Spleen (tissue), 11 donors: ENCODE results near the gene ATP8B2. TPM values are rescaled to one million over a fixed set of nuclear protein-coding genes. Genes with fewer than 3 reads are reported as not detected.
A peak's percentile ranks its signal among the peaks of the same experiment; 100 is the strongest.

ENCODE experiments used
- DNase-seq: peaks from one replicate; pipeline ENCODE4 v3.0.0-alpha.2; 2020
- H3K27ac ChIP-seq, 8 donors: fragments of 200-600 bp; sonication (generic) in 7 of 8; 1 replicate in 4 of 8; 2 replicates in 4 of 8; pipeline versions ENCODE4 v1.5.0 to v1.8.0; 2016 to 2021; ENCODE audit warnings: inconsistent platforms in 4 of 8, mild to moderate bottlenecking in 4 of 8, moderate library complexity in 1 of 8
- H3K27me3 ChIP-seq, 7 donors: fragments of 200-600 bp; sonication (generic) in 6 of 7; replicated peaks in 1 of 7; 1 replicate in 4 of 7; 2 replicates in 3 of 7; pipeline versions ENCODE4 v1.5.0 to v1.8.0; 2016 to 2021; ENCODE audit warnings: inconsistent platforms in 3 of 7, mild to moderate bottlenecking in 1 of 7
- H3K36me3 ChIP-seq, 6 donors: fragments of 200-600 bp; sonication (generic) in 5 of 6; 1 replicate in 4 of 6; 2 replicates in 2 of 6; pipeline versions ENCODE4 v1.5.0 to v1.8.0; 2016 to 2021; ENCODE audit warnings: inconsistent platforms in 2 of 6
- H3K4me1 ChIP-seq, 6 donors: fragments of 200-600 bp; sonication (generic) in 5 of 6; 1 replicate in 3 of 6; 2 replicates in 3 of 6; pipeline versions ENCODE4 v1.5.0 to v1.8.0; 2016 to 2021; ENCODE audit warnings: inconsistent platforms in 3 of 6
- H3K4me3 ChIP-seq, 8 donors: fragments of 200-600 bp; sonication (generic) in 7 of 8; 1 replicate in 4 of 8; 2 replicates in 4 of 8; pipeline versions ENCODE4 v1.5.0 to v1.8.0; 2016 to 2021; ENCODE audit warnings: inconsistent platforms in 4 of 8, mild to moderate bottlenecking in 4 of 8, moderate library complexity in 2 of 8
- H3K9me3 ChIP-seq, 8 donors: fragments of 200-600 bp; sonication (generic) in 7 of 8; 1 replicate in 4 of 8; 2 replicates in 4 of 8; pipeline versions ENCODE4 v1.5.0 to v1.8.0; 2016 to 2021; ENCODE audit warnings: inconsistent platforms in 4 of 8
- CTCF ChIP-seq, 11 experiments: fragments of 200-600 bp in 7 of 11; fragments of 450-650 bp in 4 of 11; sonication (generic) in 4 of 11; IDR thresholded peaks in 8 of 11; conservative IDR thresholded peaks in 3 of 11; 1 replicate in 7 of 11; 2 replicates in 4 of 11; pipeline versions ENCODE4 v1.4.0 to v1.8.0; 2016 to 2021; ENCODE audit warnings: antibody characterized with exemption in 11 of 11, inconsistent platforms in 4 of 11, mild to moderate bottlenecking in 1 of 11
- POLR2A ChIP-seq, 3 donors: fragments of 450-650 bp; IDR thresholded peaks; one replicate each; pipeline ENCODE4 v1.5.1; 2017; ENCODE audit warnings: antibody characterized with exemption in 3 of 3, mild to moderate bottlenecking in 1 of 3
- POLR2AphosphoS5 ChIP-seq, 3 donors: sonication (generic); formaldehyde crosslinking; IDR thresholded peaks; one replicate each; pipeline ENCODE4 v1.5.1; 2017; ENCODE audit warnings: antibody characterized with exemption in 3 of 3
- WGBS, 5 donors: extraction: QIAGEN DNeasy Blood & Tissue Kit in 3 of 5; methylation state at CpG; one replicate each; pipeline versions ENCODE4 v1.1.5 to v1.1.7; 2013 to 2018; 5-methylcytosine and 5-hydroxymethylcytosine counted together
- intact Hi-C: fragments of 100-400 bp; cut with DNase I; formaldehyde crosslinking; loops from one replicate; pipeline ENCODE4 v1.15.0; 2023; ENCODE audit warnings: low total_unique reads
- polyA plus RNA-seq, 3 donors: library from polyadenylated mRNA; stranded (reverse); fragments of 200-250 nt; gene quantifications; one replicate each; pipeline ENCODE4 v1.2.1, GENCODE V29; 2013
- total RNA-seq, 7 donors: library from RNA; depleted of rRNA in 3 of 7; stranded (reverse); fragments of >200 nt in 3 of 7; fragmentation: NEBNext Ultra II Directional in 4 of 7; extraction: Animal tissue kit (Norgen Biotek cat#: 25700) in 4 of 7; gene quantifications; one replicate each; pipeline versions ENCODE4 v1.1.0 to v1.2.1, GENCODE V29; 2016 to 2021
- donor health status: healthy with polysubstance abuse.
- donor health status: DM: no; HTN: no; CAD: no; lungs with moderate emphysema.
- donor health status: DM: no; HTN: no; CAD: no.
- donor health status: Bipolar disorder and iron deficiency.
- donor health status: healthy.
- donor health status: DM: no; HTN: no; CAD: no.
- donor health status: DM: yes; HTN: yes; CAD: no.

The ATP8B2 gene
- total and polyA plus RNA-seq, 10 donors = 5.4 to 107 (median 44.7) TPM

- no peaks in the 10 kb centered on the region for H3K9me3 ChIP-seq
- H3K27me3 ChIP-seq = no peaks in the 10 kb centered on the region
- H3K4me1 ChIP-seq = peaks cover 5 to 73% (median 39%) of the 10 kb centered on the region in 6 donors
- DNase-seq = peak; percentile 84
- H3K27ac ChIP-seq = peak overlapping the region in 4 of 8 donors; percentile 11 to 85 (median 52)
- H3K36me3 ChIP-seq = peaks cover 4 to 100% (median 78%) of the 10 kb centered on the region in 6 donors
- no peak for TF ChIP-seq POLR2AphosphoS5 (IDR thresholded peaks at IDR 0.05)
- peak in 10 of 11 experiments; percentile 26 to 69 (median 54) for TF ChIP-seq CTCF (IDR thresholded peaks at IDR 0.05 in 8 of 11, conservative IDR thresholded peaks at IDR 0.05 in 3 of 11)
- TF ChIP-seq POLR2A (IDR thresholded peaks at IDR 0.05) = no peak
- WGBS, 5 donors = 81 to 90% (median 86%) methylated on average over 10 to 12 of the region's 12 CpGs
- intact Hi-C loops = no loop called here
- peak overlapping the region in 2 of 8 donors; percentile 22 to 56 for H3K4me3 ChIP-seq
These were observed 19.9 kb downstream of the ATP8B2 start for GRCh38 chr1:154344977-154345837.

- TF ChIP-seq POLR2AphosphoS5 (IDR thresholded peaks at IDR 0.05) = no peak
- no peak for TF ChIP-seq POLR2A (IDR thresholded peaks at IDR 0.05)
- no peak for TF ChIP-seq CTCF (IDR thresholded peaks at IDR 0.05 in 8 of 11, conservative IDR thresholded peaks at IDR 0.05 in 3 of 11)
- peak overlapping the region in 4 of 8 donors; percentile 28 to 66 (median 48) for H3K27ac ChIP-seq
- no peak for DNase-seq
- intact Hi-C loops = no loop called here
- peaks cover 0 to 93% (median 67%) of the 10 kb centered on the region in 6 donors for H3K36me3 ChIP-seq
- 78 to 91% (median 84%) methylated on average over 15 of the region's 15 CpGs for WGBS, 5 donors
- peaks cover 0 to 2% (median 0%) of the 10 kb centered on the region in 7 donors for H3K27me3 ChIP-seq
- peaks cover 5 to 64% (median 38%) of the 10 kb centered on the region in 6 donors for H3K4me1 ChIP-seq
- H3K9me3 ChIP-seq = no peaks in the 10 kb centered on the region
- no peak overlapping the region for H3K4me3 ChIP-seq
These were observed 21.1 kb downstream of the ATP8B2 start for GRCh38 chr1:154346276-154346917.

GRCh38 chr1:154347961-154348360, 22.6 kb downstream of the ATP8B2 start:
- Histone ChIP-seq H3K4me1 (peaks cover 14 to 64% (median 36%) of the 10 kb centered on the region in 6 donors), H3K36me3 (peaks cover 0 to 77% (median 56%) of the 10 kb centered on the region in 6 donors), H3K27me3 (peaks cover 0 to 17% (median 0%) of the 10 kb centered on the region in 7 donors), H3K9me3 (no peaks in the 10 kb centered on the region), H3K27ac (no peak overlapping the region), H3K4me3 (no peak overlapping the region)
- DNase-seq = no peak
- TF ChIP-seq POLR2A (IDR thresholded peaks at IDR 0.05) (no peak), POLR2AphosphoS5 (IDR thresholded peaks at IDR 0.05) (no peak), CTCF (IDR thresholded peaks at IDR 0.05 in 8 of 11, conservative IDR thresholded peaks at IDR 0.05 in 3 of 11) (no peak)
- WGBS, 5 donors = 70 to 86% (median 81%) methylated on average over 3 of the region's 3 CpGs
- intact Hi-C loops = no loop called here
